ENCODE results near the gene TMEM167A.

The TMEM167A gene

DNA sequence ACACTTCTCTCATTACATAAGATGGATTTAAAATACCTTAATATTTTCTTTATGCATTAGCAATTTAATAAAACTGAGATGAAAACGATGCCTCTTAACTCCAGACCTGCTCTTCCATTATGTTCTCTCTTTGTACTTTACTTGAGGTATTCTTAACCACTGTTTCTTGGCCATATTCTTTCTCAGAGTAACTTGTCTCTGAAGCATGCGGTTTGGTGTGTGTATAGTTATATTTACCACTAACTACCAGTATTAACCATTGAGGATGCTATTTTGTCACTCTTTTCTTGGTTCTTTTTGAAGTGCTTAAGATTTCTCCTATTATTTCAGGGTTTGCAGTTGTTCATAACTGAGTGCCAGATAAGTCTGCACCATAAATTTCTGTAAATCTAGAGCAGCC is 17.9 kb downstream of the TMEM167A start:
- TF ChIP-seq SP1 (IDR thresholded peaks at IDR 0.05) (no peak), BHLHE40 (IDR thresholded peaks at IDR 0.05; ENCODE audit: borderline replicate concordance) (no peak), LEF1 (IDR thresholded peaks at IDR 0.05; ENCODE audit: borderline replicate concordance) (no peak), FOXM1 (IDR thresholded peaks at IDR 0.05; ENCODE audit: borderline replicate concordance) (no peak), ARNT (IDR thresholded peaks at IDR 0.05) (no peak), SUZ12 (IDR thresholded peaks at IDR 0.05) (no peak)
- ChIA-PET CTCF (interaction anchor here (0.8 to 1.1 kb wide), 2 partner anchors 26 to 120 kb away, joined by 3 read pairs; no protein-coding TSS in a partner anchor), POLR2A (no interaction called here)
- no peak for DNase-seq (ENCODE audit: extremely low spot score)

DNA sequence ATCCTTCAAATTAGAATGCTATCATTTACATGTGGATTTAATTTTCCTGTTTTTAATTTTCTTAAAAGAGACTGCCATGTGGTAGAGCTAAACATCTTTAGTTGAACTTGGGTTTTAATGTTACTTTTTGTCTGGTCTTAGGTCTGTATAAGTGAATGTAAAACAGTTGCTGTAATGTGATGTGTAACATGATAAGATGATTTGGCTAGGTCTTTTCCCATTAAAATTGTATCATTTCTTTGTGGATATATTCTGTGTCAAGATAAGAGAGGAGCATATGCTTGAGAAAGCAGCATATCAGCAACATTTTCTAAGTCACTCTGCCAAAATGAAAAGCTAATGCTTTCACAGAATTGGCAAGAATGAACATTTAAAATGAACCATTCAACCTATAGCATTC is 18.5 kb downstream of the TMEM167A start:
- ChIA-PET CTCF (no interaction called here), POLR2A (no interaction called here)
- TF ChIP-seq SUZ12 (IDR thresholded peaks at IDR 0.05): no peak
- TF ChIP-seq FOXA1 (IDR thresholded peaks at IDR 0.05): no peak

GRCh38 chr5:83055166-83055565 is 22.0 kb downstream of the TMEM167A start:
- no peak for TF ChIP-seq CTBP1 (IDR thresholded peaks at IDR 0.05; ENCODE audit: borderline replicate concordance)
- no peak for TF ChIP-seq ZNF384 (IDR thresholded peaks at IDR 0.05)
- no peak for TF ChIP-seq SUZ12 (IDR thresholded peaks at IDR 0.05)
- no peak for TF ChIP-seq ELF4 (IDR thresholded peaks at IDR 0.05)
- no peak for TF ChIP-seq BHLHE40 (IDR thresholded peaks at IDR 0.05; ENCODE audit: borderline replicate concordance)
- TF ChIP-seq SP1 (IDR thresholded peaks at IDR 0.05): no peak
- TF ChIP-seq ARNT (IDR thresholded peaks at IDR 0.05): no peak
- no peak for TF ChIP-seq TARDBP (IDR thresholded peaks at IDR 0.05)
- TF ChIP-seq, protein P1, sequence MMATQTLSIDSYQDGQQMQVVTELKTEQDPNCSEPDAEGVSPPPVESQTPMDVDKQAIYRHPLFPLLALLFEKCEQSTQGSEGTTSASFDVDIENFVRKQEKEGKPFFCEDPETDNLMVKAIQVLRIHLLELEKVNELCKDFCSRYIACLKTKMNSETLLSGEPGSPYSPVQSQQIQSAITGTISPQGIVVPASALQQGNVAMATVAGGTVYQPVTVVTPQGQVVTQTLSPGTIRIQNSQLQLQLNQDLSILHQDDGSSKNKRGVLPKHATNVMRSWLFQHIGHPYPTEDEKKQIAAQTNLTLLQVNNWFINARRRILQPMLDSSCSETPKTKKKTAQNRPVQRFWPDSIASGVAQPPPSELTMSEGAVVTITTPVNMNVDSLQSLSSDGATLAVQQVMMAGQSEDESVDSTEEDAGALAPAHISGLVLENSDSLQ (IDR thresholded peaks at IDR 0.05): no peak
- TF ChIP-seq FOXK2 (IDR thresholded peaks at IDR 0.05): no peak
- no peak for TF ChIP-seq FOXM1 (IDR thresholded peaks at IDR 0.05; ENCODE audit: borderline replicate concordance)
- TF ChIP-seq LEF1 (IDR thresholded peaks at IDR 0.05; ENCODE audit: borderline replicate concordance): no peak
- no peak for TF ChIP-seq FOXA1 (IDR thresholded peaks at IDR 0.05)
- TF ChIP-seq HDGF (IDR thresholded peaks at IDR 0.05; ENCODE audit: borderline replicate concordance): no peak
- TF ChIP-seq NFRKB (IDR thresholded peaks at IDR 0.05): no peak
- TF ChIP-seq L3MBTL2 (conservative IDR thresholded peaks at IDR 0.05): no peak
- DNase-seq (ENCODE audit: extremely low spot score): no peak
- ChIA-PET CTCF (no interaction called here), POLR2A (no interaction called here)

More for the DNA sequence above, 18.5 kb downstream of the TMEM167A start:
- no peak for DNase-seq (ENCODE audit: extremely low spot score)

DNA sequence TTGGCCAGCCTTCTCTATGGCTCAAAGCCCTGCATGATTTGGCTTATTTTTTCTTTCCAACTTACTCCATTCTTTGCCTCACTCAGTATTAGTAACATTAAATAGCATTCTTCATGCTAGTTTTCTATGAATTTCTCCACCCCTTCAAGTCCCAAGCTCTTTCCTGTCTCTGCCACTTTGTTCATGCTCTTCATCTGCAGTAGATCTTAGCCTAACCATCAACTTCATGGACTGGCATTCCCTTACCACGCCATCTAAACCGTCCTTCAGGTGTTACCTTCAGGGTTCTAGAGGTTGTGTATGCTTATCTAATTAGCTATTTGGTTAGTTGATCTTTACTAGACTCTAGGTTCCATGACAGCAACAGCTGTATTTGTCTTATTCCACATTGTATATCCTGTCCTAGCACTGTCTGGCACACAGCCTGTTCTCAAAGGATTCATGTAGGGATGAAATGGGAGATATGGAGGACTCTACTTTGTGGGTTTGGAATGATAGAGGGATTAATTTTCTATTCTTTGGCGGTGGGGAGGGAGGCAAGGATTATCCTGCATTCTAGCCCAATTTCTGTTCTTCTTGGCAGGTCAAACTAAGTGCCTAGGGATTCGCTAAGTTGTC is 26.4 kb downstream of the TMEM167A start:
- ChIA-PET CTCF (no interaction called here), POLR2A (interaction anchor here (1.4 kb wide), 1 partner anchor 25 kb away, joined by 3 read pairs; no protein-coding TSS in a partner anchor)

DNA sequence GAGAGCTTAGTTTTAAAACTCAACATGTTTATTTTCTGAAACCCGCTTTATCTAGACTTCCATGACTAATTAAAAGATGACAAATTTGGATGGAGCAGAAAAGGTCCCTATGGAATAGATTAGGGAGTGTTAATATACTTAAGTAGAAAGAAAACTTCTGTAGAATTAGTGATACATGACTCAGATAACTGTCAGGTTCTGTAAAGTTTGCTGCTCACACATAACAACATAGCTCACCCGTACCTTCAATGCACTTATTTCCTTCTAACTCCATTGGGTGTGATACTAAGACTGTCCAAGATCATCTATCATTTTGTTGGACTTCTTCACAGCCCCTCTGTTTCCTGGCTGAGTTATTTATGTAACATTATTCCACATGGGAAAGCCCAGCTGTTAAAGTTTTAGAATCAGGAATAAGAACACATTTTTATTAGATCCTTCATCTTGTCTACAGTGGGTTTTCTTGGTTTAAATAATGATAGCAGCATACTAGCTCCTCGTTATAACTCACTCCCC is 27.8 kb downstream of the TMEM167A start:
- ChIA-PET POLR2A (interaction anchor here (1.4 kb wide), 1 partner anchor 26 kb away, joined by 3 read pairs; no protein-coding TSS in a partner anchor), CTCF (no interaction called here)
- TF ChIP-seq SP1 (IDR thresholded peaks at IDR 0.05): no peak
- no peak for TF ChIP-seq NFRKB (IDR thresholded peaks at IDR 0.05)
- no peak for TF ChIP-seq CTBP1 (IDR thresholded peaks at IDR 0.05; ENCODE audit: borderline replicate concordance)
- TF ChIP-seq, protein P1 (IDR thresholded peaks at IDR 0.05): no peak
- no peak for TF ChIP-seq TARDBP (IDR thresholded peaks at IDR 0.05)
- no peak for TF ChIP-seq ELF4 (IDR thresholded peaks at IDR 0.05)
- TF ChIP-seq L3MBTL2 (conservative IDR thresholded peaks at IDR 0.05): no peak
- no peak for TF ChIP-seq ZNF384 (IDR thresholded peaks at IDR 0.05)
- no peak for TF ChIP-seq FOXM1 (IDR thresholded peaks at IDR 0.05; ENCODE audit: borderline replicate concordance)
- no peak for TF ChIP-seq BHLHE40 (IDR thresholded peaks at IDR 0.05; ENCODE audit: borderline replicate concordance)
- TF ChIP-seq FOXK2 (IDR thresholded peaks at IDR 0.05): no peak
- no peak for TF ChIP-seq HDGF (IDR thresholded peaks at IDR 0.05; ENCODE audit: borderline replicate concordance)
- no peak for TF ChIP-seq LEF1 (IDR thresholded peaks at IDR 0.05; ENCODE audit: borderline replicate concordance)
- DNase-seq (ENCODE audit: extremely low spot score): no peak

More for the DNA sequence above, 26.4 kb downstream of the TMEM167A start:
- no peak for DNase-seq (ENCODE audit: extremely low spot score)
- no peak for TF ChIP-seq HDGF (IDR thresholded peaks at IDR 0.05; ENCODE audit: borderline replicate concordance)
- TF ChIP-seq FOXM1 (IDR thresholded peaks at IDR 0.05; ENCODE audit: borderline replicate concordance): no peak
- TF ChIP-seq ELF4 (IDR thresholded peaks at IDR 0.05): no peak
- TF ChIP-seq ARNT (IDR thresholded peaks at IDR 0.05): no peak
- no peak for TF ChIP-seq FOXK2 (IDR thresholded peaks at IDR 0.05)
- no peak for TF ChIP-seq SUZ12 (IDR thresholded peaks at IDR 0.05)

GRCh38 chr5:83048811-83049210 is 28.4 kb downstream of the TMEM167A start:
- no peak for TF ChIP-seq ELF4 (IDR thresholded peaks at IDR 0.05)
- no peak for TF ChIP-seq FOXM1 (IDR thresholded peaks at IDR 0.05; ENCODE audit: borderline replicate concordance)
- TF ChIP-seq HDGF (IDR thresholded peaks at IDR 0.05; ENCODE audit: borderline replicate concordance): no peak
- no peak for TF ChIP-seq NFRKB (IDR thresholded peaks at IDR 0.05)
- TF ChIP-seq BHLHE40 (IDR thresholded peaks at IDR 0.05; ENCODE audit: borderline replicate concordance): no peak
- TF ChIP-seq SUZ12 (IDR thresholded peaks at IDR 0.05): no peak
- no peak for TF ChIP-seq SP1 (IDR thresholded peaks at IDR 0.05)
- TF ChIP-seq CTBP1 (IDR thresholded peaks at IDR 0.05; ENCODE audit: borderline replicate concordance): no peak
- TF ChIP-seq ZNF384 (IDR thresholded peaks at IDR 0.05): no peak
- TF ChIP-seq L3MBTL2 (conservative IDR thresholded peaks at IDR 0.05): no peak
- no peak for TF ChIP-seq FOXA1 (IDR thresholded peaks at IDR 0.05)
- TF ChIP-seq ARNT (IDR thresholded peaks at IDR 0.05): no peak
- TF ChIP-seq FOXK2 (IDR thresholded peaks at IDR 0.05): no peak
- no peak for TF ChIP-seq LEF1 (IDR thresholded peaks at IDR 0.05; ENCODE audit: borderline replicate concordance)
- no peak for TF ChIP-seq TARDBP (IDR thresholded peaks at IDR 0.05)
- TF ChIP-seq, protein P1 (IDR thresholded peaks at IDR 0.05): no peak
- CTCF ChIA-PET: no interaction called here
- POLR2A ChIA-PET: interaction anchor here (0.9 kb wide), 1 partner anchor 29 kb away, joined by 4 read pairs; the partner anchor contains the start of genes TMEM167A and XRCC4
- DNase-seq (ENCODE audit: extremely low spot score): no peak
